Activated CD4-positive, alpha-beta T cell treated with anti-CD3 and anti-CD28 coated beads, Interleukin-2, amount 50 U/mL, for 24 hours (primary cell): ENCODE results near the gene EYS.

Experiments
- DNase-seq, 2 donors: peaks; one replicate each; pipeline ENCODE4 v3.0.0-alpha.2; 2020; ENCODE audit warnings: low read depth in 1 of 2, low spot score in 1 of 2

EYS gene

GRCh38 chr6:64672131-64672530, 1034.9 kb downstream of the EYS start:
- no peak for DNase-seq

GRCh38 chr6:64665137-64665536, 1041.9 kb downstream of the EYS start:
- DNase-seq = no peak

- no peak for DNase-seq
These were observed 1042.5 kb downstream of the EYS start for GRCh38 chr6:64664480-64664879.

- DNase-seq = no peak
These were observed 1063.0 kb downstream of the EYS start for GRCh38 chr6:64644024-64644423.

- DNase-seq = no peak
These were observed 1076.1 kb downstream of the EYS start for GRCh38 chr6:64630901-64631300.

GRCh38 chr6:64622944-64623343, 1084.1 kb downstream of the EYS start:
- DNase-seq = no peak

GRCh38 chr6:64602993-64603392, 1104.0 kb downstream of the EYS start:
- DNase-seq = no peak

- DNase-seq = no peak
These were observed 1115.4 kb downstream of the EYS start for GRCh38 chr6:64591676-64592036.

- no peak for DNase-seq
These were observed 1115.9 kb downstream of the EYS start for GRCh38 chr6:64590965-64591675.

- DNase-seq = no peak
These were observed 1117.1 kb downstream of the EYS start for GRCh38 chr6:64589961-64590360.

GRCh38 chr6:64580346-64580745, 1126.7 kb downstream of the EYS start:
- DNase-seq = no peak

- no peak for DNase-seq
These were observed 1153.7 kb downstream of the EYS start for GRCh38 chr6:64553249-64553786.

GRCh38 chr6:64547594-64548268, 1159.3 kb downstream of the EYS start:
- DNase-seq = no peak

- DNase-seq = no peak
These were observed 1167.1 kb downstream of the EYS start for GRCh38 chr6:64539917-64540316.

GRCh38 chr6:64538722-64539121, 1168.3 kb downstream of the EYS start:
- no peak for DNase-seq

GRCh38 chr6:64527899-64528298, 1179.1 kb downstream of the EYS start:
- no peak for DNase-seq

- no peak for DNase-seq
These were observed 1184.2 kb downstream of the EYS start for GRCh38 chr6:64522859-64523258.

- no peak for DNase-seq
These were observed 1187.0 kb downstream of the EYS start for GRCh38 chr6:64520050-64520449.

GRCh38 chr6:64516393-64516792, 1190.6 kb downstream of the EYS start:
- no peak for DNase-seq

- no peak for DNase-seq
These were observed 1199.4 kb downstream of the EYS start for GRCh38 chr6:64507661-64508060.

GRCh38 chr6:64505312-64505711, 1201.7 kb downstream of the EYS start:
- DNase-seq = no peak

GRCh38 chr6:64504503-64504902, 1202.5 kb downstream of the EYS start:
- no peak for DNase-seq

GRCh38 chr6:64502801-64503200, 1204.2 kb downstream of the EYS start:
- DNase-seq = no peak
